ENCODE measurements around the gene E2F6.
"Not testable (repeated sequence)": the region's sequence is repeated elsewhere in the genome, so short reads cannot be mapped to it uniquely, and the experiment has no call there.

Gene E2F6

GRCh38 chr2:11414372-11415124 lies 51.4 kb downstream of the E2F6 start:
- no peak for DNase-seq (ENCODE audit: low read depth, low spot score)

DNA sequence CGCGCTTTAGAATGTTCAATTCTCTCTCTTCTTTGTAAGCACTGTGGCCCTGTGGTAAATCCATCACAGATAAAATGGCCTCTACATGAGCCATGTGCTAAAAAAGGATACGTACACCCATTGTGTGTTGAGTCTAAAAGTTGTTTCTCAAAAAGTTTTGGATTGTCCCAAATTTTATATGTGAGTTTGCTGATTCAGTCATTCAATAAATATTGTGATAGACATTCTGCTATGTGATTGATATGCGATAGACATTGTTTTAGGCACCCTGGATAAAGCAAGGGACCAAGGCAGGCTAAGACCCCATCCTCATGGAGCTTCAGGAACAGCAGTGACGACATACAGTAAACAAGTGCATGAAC lies 53.5 kb downstream of the E2F6 start:
- DNase-seq (ENCODE audit: low read depth, low spot score): no peak

DNA sequence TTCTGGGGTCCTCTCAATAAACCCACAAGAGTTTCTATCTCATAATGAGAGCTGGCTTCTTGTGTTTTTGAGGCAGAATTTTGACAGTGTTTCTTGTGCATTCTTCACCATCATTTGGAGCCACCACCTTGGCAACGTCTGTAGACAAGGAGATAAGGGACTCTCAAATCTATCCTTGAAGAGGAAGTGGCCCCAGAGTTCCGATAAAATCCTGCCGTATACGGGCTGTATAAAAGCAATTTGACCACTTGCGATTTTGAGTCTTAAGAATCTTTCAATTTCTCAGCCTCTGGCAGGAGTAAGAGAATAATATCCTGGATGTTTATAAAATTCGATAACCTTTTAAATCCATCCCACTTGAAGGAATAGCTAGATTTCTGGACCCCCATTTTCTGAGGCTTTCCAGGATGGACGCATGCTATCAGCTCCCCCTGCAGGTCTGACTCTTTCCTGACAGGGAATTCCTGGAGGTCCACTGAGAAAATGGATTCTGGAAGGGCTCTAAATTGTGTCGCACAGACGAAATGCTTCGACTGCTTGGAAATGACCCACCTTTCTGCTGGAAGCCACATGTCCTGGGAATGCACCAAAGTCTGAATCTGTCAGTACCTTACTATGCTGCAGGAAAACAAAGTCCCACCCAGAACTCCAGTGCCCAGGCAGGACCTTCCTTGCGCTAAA lies 54.1 kb downstream of the E2F6 start:
- DNase-seq (ENCODE audit: low read depth, low spot score): no peak

DNA sequence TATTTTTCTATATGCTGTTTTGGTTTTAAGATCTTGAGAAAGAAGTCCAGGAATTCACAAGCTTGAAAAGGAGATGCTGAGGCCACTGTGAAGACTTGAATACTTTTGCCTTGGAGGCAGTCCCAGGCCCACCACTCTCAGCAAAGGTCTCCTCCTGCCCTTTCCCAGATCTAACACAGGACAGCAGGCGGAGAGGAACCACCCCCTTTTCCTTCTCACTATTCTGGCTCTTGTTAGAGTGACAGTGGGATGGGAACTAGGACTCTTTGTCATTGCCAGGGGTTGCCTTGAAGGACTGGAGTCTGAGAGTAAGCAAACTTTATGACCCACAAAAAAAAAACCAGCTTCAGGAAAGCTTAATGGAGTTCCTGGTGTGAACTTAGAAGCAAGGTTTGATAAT lies 54.7 kb downstream of the E2F6 start:
- DNase-seq (ENCODE audit: low read depth, low spot score): no peak

DNA sequence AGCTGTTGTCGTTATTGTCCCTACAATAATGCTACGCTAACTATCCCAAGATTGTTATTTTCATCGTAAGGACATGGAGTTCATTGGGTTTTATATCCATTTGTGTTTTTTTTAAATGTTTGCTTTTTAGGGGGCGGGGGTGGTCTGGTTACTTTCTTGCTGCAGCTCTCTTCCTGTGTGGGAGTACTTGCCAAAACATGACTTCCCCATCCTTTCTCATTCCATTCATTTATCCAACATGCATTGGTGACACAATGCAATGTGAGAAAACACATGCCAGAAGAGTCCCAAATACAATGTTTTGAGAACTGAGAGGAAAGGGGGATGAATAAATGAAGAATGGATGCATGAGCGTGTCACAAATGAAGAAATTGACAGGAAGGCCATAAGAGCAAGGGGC lies 55.9 kb downstream of the E2F6 start:
- DNase-seq (ENCODE audit: low read depth, low spot score): no peak

- DNase-seq (ENCODE audit: low read depth, low spot score): no peak
Measured at GRCh38 chr2:11409572-11409959, 56.4 kb downstream of the E2F6 start.

DNA sequence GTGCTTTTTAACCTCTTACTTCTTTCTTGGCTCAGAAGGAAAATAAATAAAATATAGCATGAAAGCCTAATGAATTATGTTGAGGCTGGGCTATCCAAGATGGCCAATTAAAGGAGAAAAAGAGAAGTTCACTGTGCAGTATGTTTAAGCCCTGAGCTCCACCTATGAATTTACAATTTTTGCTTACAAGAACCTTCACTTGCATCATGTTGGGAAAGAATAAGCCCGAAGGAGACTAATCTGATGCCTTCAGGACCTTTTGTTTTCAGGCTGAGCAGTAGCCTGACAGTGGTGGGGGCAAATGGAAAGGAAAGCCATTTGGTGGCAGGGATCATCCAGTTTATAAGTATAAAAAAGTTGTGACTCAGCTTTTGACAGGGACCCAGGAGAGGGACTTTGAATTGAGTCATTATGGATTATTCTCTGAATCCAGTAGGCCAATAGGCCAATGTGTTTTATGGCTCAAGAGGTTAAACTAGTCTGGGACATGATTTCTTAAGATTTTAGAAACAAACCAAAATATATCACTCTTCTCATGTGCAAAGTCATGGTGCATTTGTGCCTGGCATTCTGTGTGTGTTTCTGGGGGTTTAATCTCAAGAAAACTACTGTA lies 56.9 kb downstream of the E2F6 start:
- DNase-seq (ENCODE audit: low read depth, low spot score): no peak

GRCh38 chr2:11407413-11407812 lies 58.5 kb downstream of the E2F6 start:
- DNase-seq (ENCODE audit: low read depth, low spot score): no peak

GRCh38 chr2:11406958-11407381 lies 59.0 kb downstream of the E2F6 start:
- DNase-seq (ENCODE audit: low read depth, low spot score): no peak

DNA sequence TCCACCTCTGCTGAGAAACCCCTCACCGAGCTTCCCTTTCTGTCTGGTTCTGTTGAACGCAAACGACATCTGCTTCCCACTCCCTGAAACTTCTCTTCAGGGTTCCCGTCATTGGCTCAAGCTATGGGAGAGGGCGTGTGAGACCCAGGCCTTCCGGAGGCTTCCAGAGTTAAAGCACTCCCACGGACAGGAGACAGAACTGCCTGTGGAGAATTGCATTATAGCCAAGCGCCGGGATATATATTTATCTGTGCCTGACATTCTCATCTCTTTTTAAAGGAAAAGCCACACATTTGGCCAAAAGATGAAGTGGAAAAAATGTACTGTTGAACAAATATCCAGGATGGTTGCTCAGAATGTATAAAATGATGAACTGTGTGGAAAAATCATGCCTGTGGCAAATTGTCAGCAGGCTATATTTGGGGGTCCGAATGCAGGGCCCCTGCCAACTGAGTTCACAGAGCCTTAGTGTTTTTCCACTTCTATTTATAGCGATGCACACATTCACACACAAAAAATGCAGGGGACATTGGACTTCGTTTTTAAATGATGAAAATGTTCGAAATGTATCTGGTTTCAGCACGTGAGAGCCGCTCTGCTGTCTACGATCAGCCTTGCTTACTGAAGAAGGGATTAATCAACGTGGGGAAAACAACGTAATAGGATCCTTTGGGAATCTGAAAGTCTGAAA lies 59.5 kb downstream of the E2F6 start:
- no peak for DNase-seq (ENCODE audit: low read depth, low spot score)

GRCh38 chr2:11405599-11406266 lies 60.2 kb downstream of the E2F6 start:
- DNase-seq (ENCODE audit: low read depth, low spot score): no peak

- not testable (repeated sequence) for DNase-seq (ENCODE audit: low read depth, low spot score)
Measured at GRCh38 chr2:11405074-11405406, 60.9 kb downstream of the E2F6 start.

DNA sequence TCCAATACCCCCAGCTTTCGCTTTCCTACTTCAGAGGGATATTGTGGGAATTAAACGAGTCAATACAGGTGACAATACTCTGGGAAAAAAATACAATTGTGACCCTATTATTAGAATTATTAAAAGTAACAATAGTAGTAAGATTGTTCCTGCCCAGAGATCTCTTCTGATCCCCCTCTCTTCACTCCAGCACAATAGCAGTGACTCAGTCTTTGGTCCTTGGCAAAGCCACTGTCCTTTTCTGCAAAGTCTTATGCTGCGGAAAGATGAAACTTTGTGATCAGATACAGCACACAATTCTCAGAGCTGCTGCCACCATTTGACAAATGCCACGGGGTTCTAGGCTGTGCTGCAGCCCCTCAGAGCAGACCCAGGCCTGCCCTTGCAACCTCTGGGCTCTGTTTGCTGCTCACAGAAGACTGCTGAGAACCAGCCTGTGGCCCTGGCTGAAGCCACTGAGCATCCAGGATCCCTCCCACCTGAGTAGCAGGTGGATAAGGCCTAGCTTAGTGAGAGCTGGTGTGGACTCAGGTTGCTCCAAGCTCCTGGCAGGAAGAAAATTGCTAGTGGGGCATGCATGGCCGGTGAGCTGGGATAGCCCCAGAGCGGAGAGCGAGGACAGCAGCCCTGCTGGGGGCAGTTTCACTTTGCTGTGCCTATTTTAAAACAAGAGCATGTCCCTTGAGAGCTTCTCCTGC lies 61.4 kb downstream of the E2F6 start:
- DNase-seq (ENCODE audit: low read depth, low spot score): no peak

GRCh38 chr2:11402436-11402835 lies 63.5 kb downstream of the E2F6 start:
- DNase-seq (ENCODE audit: low read depth, low spot score): no peak

- DNase-seq (ENCODE audit: low read depth, low spot score): no peak
Measured at GRCh38 chr2:11399438-11399762, 66.6 kb downstream of the E2F6 start.

GRCh38 chr2:11398750-11399437 lies 67.1 kb downstream of the E2F6 start:
- DNase-seq (ENCODE audit: low read depth, low spot score): no peak

DNA sequence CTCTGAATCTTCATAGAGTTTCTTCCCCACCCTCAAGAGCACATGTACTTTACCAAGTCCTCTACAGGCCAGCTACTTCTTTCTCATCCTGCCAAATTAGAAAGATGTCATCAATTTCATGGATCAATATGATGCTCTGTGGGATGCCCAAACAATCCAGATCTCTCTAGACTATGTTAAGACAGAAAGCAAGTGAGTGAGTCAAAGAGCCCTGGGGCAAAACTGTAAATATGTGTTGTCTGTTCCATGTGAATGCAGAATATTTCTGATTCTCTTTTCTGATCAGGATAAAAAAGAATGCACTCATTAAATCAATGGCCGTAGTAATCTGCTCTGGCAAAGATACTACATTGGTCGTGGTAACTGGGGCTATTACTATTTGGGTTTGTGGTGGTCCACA lies 68.4 kb downstream of the E2F6 start:
- no peak for DNase-seq (ENCODE audit: low read depth, low spot score)

DNA sequence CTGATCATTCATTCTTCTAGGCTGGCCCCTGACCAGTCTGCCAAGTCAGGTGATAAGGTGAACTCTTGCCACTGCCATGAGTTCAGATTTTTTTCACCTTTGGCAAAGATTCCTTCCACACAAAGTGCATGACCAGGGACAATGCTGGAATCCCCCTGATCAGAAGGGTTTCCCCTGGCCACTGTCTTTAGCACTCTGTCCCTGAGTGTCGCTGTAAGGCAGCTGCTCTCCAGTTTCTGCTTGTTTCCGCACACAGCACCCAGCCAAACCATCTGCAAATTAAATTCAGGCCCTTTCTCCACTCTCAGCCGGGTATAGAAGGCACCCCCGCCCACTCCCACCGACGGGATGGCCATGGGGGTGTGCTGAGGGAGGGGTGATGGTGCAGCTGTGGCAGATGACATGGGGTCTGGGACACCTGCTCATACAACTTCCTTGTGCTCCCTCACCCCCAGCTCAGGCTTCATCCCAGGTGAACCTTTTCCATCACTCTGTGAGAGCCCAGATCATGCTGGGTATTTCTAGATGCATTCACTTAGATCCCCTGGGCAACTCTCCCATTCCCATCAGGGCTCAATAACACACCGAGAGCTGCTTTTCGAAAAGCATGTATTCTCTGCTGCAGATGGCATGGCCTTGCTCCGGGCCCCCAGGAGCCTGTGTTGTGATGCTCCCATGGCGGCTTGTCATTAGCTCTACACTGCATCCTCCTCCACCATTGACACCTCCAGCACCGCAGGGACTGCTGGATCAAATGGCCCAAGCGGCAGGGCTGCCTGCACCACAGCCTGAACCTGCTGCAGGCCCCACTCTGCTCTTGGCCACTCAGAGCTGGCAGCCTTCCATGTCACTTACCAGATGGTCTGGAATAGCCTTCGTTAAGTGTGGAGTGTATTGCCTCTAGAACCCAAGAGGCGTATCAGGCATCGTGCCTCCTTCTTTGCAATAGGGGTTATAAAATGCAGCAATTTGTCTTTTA lies 69.2 kb downstream of the E2F6 start:
- DNase-seq (ENCODE audit: low read depth, low spot score): no peak

DNA sequence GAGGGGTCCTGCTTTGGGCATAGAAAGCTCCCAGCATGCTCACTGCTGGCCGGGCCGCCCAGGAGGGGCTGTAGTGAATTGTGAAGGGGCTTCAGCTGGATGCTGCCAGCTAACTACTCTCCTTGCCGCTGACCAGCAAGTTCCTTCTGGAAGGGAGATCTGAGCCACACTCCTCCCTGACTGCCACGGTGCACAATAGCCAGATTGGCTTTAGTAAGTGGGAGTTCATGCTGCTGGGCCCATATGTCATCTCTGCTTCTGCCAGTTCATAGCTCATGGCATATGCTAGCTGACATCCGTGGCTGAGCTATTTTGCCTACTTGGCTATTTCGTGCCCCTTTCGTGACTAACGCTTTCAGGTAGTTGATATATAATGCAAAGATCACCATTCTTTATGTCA lies 69.9 kb downstream of the E2F6 start:
- DNase-seq (ENCODE audit: low read depth, low spot score): no peak

- no peak for DNase-seq (ENCODE audit: low read depth, low spot score)
Measured at GRCh38 chr2:11395389-11395788, 70.6 kb downstream of the E2F6 start.
